SU-DHL-6 (cell line): ENCODE data around the gene DEF6.

Source experiments
- CTCF ChIP-seq: fragments of 200-600 bp; sonication (generic); IDR thresholded peaks from one replicate; pipeline ENCODE4 v1.5.1; 2017; ENCODE audit warnings: antibody characterized with exemption, mild to moderate bottlenecking, low read length, moderate library complexity; ENCODE audit not compliant: insufficient read depth, poor library complexity, severe bottlenecking
- EZH2phosphoT487 ChIP-seq: fragments of 200-600 bp; sonication (generic), shearing (Covaris generic); conservative IDR thresholded peaks from 2 replicates; pipeline ENCODE4 v1.6.1; 2018; ENCODE audit warnings: mild to moderate bottlenecking, antibody characterized with exemption, low read length, moderate library complexity, mixed read lengths

GRCh38 chr6:35292494-35292893 lies 5.1 kb upstream of the DEF6 start:
- TF ChIP-seq CTCF, result no peak
- TF ChIP-seq EZH2phosphoT487, result no peak
